Trophoblast cell (in vitro differentiated cells and primary cell): ENCODE results near the gene FADS3.

Experiments used
- DNase-seq, 2 donors: peaks; one replicate each; pipeline ENCODE4 v3.0.0-alpha.2; 2016
- H2AFZ ChIP-seq: 2 replicates; pipeline ENCODE4 v1.6.1; 2013; ENCODE audit warnings: low read length, moderate library complexity, mild to moderate bottlenecking; ENCODE audit not compliant: insufficient read depth, poor library complexity
- H2AK5ac ChIP-seq: 2 replicates; pipeline ENCODE4 v1.6.1; 2013; ENCODE audit warnings: mild to moderate bottlenecking, low read length
- H2BK120ac ChIP-seq: 2 replicates; pipeline ENCODE4 v1.6.1; 2013; ENCODE audit warnings: low read length, mild to moderate bottlenecking, moderate library complexity; ENCODE audit not compliant: insufficient read depth, poor library complexity
- H2BK12ac ChIP-seq: 2 replicates; pipeline ENCODE4 v1.6.1; 2013; ENCODE audit warnings: mild to moderate bottlenecking, low read length, moderate library complexity
- H2BK5ac ChIP-seq: 2 replicates; pipeline ENCODE4 v1.6.1; 2013; ENCODE audit warnings: low read length, low read depth, moderate library complexity, mild to moderate bottlenecking; ENCODE audit not compliant: poor library complexity
- H3K14ac ChIP-seq: 2 replicates; pipeline ENCODE4 v1.6.1; 2013; ENCODE audit warnings: mild to moderate bottlenecking, low read length
- H3K18ac ChIP-seq: 2 replicates; pipeline ENCODE4 v1.6.1; 2013; ENCODE audit warnings: mild to moderate bottlenecking, low read length
- H3K23ac ChIP-seq: 2 replicates; pipeline ENCODE4 v1.6.1; 2013; ENCODE audit warnings: low read length
- H3K27ac ChIP-seq: 2 replicates; pipeline ENCODE4 v1.5.1; 2013; ENCODE audit warnings: low read depth, mild to moderate bottlenecking, inconsistent platforms, low read length, moderate library complexity
- H3K27me3 ChIP-seq: 2 replicates; pipeline ENCODE4 v1.6.1; 2013; ENCODE audit warnings: inconsistent platforms, mild to moderate bottlenecking, low read length, moderate library complexity; ENCODE audit not compliant: insufficient read depth
- H3K36me3 ChIP-seq, 2 experiments: 1 replicate in 1 of 2; 2 replicates in 1 of 2; pipeline ENCODE4 v1.6.1; 2013; ENCODE audit warnings: low read length in 2 of 2, mild to moderate bottlenecking in 2 of 2, moderate library complexity in 1 of 2; ENCODE audit not compliant: insufficient read depth in 2 of 2, control insufficient read depth in 1 of 2
- H3K4ac ChIP-seq: 2 replicates; pipeline ENCODE4 v1.6.1; 2013; ENCODE audit warnings: low read depth, mild to moderate bottlenecking, low read length, moderate library complexity
- H3K4me1 ChIP-seq, 2 experiments: 1 replicate in 1 of 2; 2 replicates in 1 of 2; pipeline ENCODE4 v1.6.1; 2013; ENCODE audit warnings: low read length in 2 of 2, mild to moderate bottlenecking in 2 of 2, moderate library complexity in 1 of 2; ENCODE audit not compliant: insufficient read depth in 2 of 2, control insufficient read depth in 1 of 2
- H3K4me2 ChIP-seq: 2 replicates; pipeline ENCODE4 v1.6.1; 2013; ENCODE audit warnings: inconsistent platforms, mild to moderate bottlenecking, low read length, moderate library complexity
- H3K4me3 ChIP-seq: 2 replicates; pipeline ENCODE4 v1.5.1; 2013; ENCODE audit warnings: mild to moderate bottlenecking, low read depth, low read length, inconsistent platforms
- H3K79me1 ChIP-seq: one replicate; pipeline ENCODE4 v1.6.1; 2013; ENCODE audit warnings: low read length
- H3K79me2 ChIP-seq: 2 replicates; pipeline ENCODE4 v1.6.1; 2013; ENCODE audit warnings: low read length, mild to moderate bottlenecking; ENCODE audit not compliant: control insufficient read depth, insufficient read depth, poor library complexity
- H3K9ac ChIP-seq: 2 replicates; pipeline ENCODE4 v1.6.1; 2013; ENCODE audit warnings: mild to moderate bottlenecking, low read length
- H3K9me3 ChIP-seq: 2 replicates; pipeline ENCODE4 v1.6.1; 2013; ENCODE audit warnings: low read depth, mild to moderate bottlenecking, control low read depth, inconsistent platforms, low read length; ENCODE audit not compliant: insufficient read depth
- H4K12ac ChIP-seq: 2 replicates; pipeline ENCODE4 v1.6.1; 2013; ENCODE audit warnings: low read depth, mild to moderate bottlenecking, low read length, moderate library complexity
- H4K8ac ChIP-seq: 2 replicates; pipeline ENCODE4 v1.6.1; 2013; ENCODE audit warnings: low read depth, mild to moderate bottlenecking, low read length, moderate library complexity
- H4K91ac ChIP-seq: one replicate; pipeline ENCODE4 v1.6.1; 2013; ENCODE audit warnings: low read depth, mild to moderate bottlenecking, low read length, moderate library complexity
- WGBS: extraction: QIAGEN DNeasy Blood & Tissue Kit; methylation state at CpG from one replicate; pipeline ENCODE4 v1.1.7; 2013; ENCODE audit warnings: missing lambda C conversion rate; ENCODE audit not compliant: insufficient read length, insufficient coverage; ENCODE audit errors: extremely low coverage; 5-methylcytosine and 5-hydroxymethylcytosine counted together

FADS3 gene

DNA sequence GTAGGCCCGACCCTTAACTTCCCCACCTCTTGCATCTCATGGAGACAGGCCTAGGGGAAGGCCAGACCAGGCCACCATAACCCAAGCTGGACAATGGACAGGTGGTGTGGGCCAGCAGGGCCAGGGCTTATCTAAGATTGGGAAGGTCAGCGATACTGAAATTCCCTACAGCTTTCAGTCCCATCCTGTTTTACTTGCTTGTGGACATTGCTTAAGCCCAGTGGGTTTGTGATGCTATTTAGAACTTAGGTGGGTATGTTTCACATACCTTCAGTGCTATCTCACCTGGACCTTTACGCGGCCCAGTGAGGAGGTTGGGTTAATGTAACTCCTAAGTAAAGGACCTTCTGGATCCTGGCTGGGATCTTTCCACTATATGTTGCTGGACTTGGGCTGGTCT lies 61.5 kb downstream of the FADS3 start:
- Histone ChIP-seq H2BK5ac (no peak overlapping the region), H2AK5ac (no peak overlapping the region), H2BK120ac (no peak overlapping the region), H3K79me1 (peaks cover 26% of the 10 kb centered on the region), H3K9ac (peak overlapping the region; percentile 91), H3K9me3 (peaks cover 4% of the 10 kb centered on the region), H3K4ac (peak overlapping the region; percentile 87), H3K23ac (peak overlapping the region; percentile 18), H4K91ac (no peak overlapping the region), H3K14ac (no peak overlapping the region), H3K4me2 (peak overlapping the region; percentile 94), H4K8ac (no peak overlapping the region), H3K27me3 (no peaks in the 10 kb centered on the region), H3K79me2 (peaks cover 43% of the 10 kb centered on the region), H3K27ac (peak overlapping the region; percentile 93), H4K12ac (no peak overlapping the region), H3K4me3 (peak overlapping the region; percentile 51), H3K4me1 (peaks cover 19 to 47% of the 10 kb centered on the region in 2 experiments), H3K36me3 (peaks cover 28 to 31% of the 10 kb centered on the region in 2 experiments), H2BK12ac (no peak overlapping the region), H2AFZ (no peak overlapping the region), H3K18ac (no peak overlapping the region)
- peak; percentile 89 to 96 for DNase-seq
- WGBS = no CpG with 5 or more reads among the region's 4 CpGs

DNA sequence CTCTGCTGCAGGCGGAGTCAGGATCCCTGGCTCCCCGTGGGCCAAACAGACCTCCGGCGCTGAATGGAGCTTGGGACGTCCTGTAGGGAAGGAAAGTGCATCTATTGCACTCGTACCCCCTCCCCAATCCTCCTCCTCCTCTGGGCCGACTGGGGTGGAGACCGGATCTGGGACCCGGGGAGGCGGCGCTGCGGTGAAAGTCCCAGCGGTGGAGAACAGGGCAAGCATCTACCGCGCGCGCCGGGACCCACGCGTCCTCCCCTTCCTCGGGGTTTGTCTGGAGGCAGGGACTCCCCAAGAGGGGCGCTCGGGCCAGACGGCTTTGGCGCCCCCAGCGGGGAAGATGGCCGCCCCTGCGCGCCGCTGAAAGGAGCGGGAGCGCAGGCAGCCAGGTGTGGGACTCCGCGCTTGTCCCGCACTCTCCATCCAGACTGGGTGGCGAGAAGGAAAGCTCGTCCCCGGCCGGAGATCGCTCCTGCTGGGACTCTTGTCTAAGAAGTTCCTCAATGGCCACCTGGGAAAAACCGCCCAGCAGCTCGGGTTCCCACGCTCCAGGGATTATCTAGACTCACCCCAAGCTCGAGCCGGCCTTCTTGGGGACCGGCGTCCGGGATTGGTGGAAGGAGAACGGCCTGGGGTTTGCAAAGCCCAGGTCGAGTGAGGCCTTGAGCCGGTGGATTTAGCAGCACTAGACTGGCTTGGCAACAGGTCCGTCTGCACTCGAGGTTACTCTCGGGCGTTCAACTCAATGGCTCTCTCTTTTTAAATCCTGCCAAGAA lies 62.5 kb downstream of the FADS3 start:
- Histone ChIP-seq H3K4me3 (peak overlapping the region; percentile 92), H2AFZ (peak overlapping the region; percentile 68), H3K4me2 (peak overlapping the region; percentile 94), H3K14ac (peak overlapping the region; percentile 83), H4K12ac (peak overlapping the region; percentile 76), H3K79me1 (peaks cover 26% of the 10 kb centered on the region), H3K27me3 (no peaks in the 10 kb centered on the region), H2BK120ac (peak overlapping the region; percentile 61), H3K18ac (peak overlapping the region; percentile 96), H3K4me1 (peaks cover 10 to 40% of the 10 kb centered on the region in 2 experiments), H4K91ac (peak overlapping the region; percentile 93), H3K4ac (peak overlapping the region; percentile 87), H4K8ac (peak overlapping the region; percentile 82), H3K79me2 (peaks cover 43% of the 10 kb centered on the region), H2AK5ac (peak overlapping the region; percentile 27), H3K23ac (no peak overlapping the region), H3K27ac (peak overlapping the region; percentile 93), H3K36me3 (peaks cover 23 to 25% of the 10 kb centered on the region in 2 experiments), H2BK5ac (peak overlapping the region; percentile 32), H2BK12ac (no peak overlapping the region), H3K9ac (peak overlapping the region; percentile 91), H3K9me3 (peaks cover 4% of the 10 kb centered on the region)
- WGBS = no CpG with 5 or more reads among the region's 55 CpGs
- DNase-seq = peak; percentile 23 to 50

DNA sequence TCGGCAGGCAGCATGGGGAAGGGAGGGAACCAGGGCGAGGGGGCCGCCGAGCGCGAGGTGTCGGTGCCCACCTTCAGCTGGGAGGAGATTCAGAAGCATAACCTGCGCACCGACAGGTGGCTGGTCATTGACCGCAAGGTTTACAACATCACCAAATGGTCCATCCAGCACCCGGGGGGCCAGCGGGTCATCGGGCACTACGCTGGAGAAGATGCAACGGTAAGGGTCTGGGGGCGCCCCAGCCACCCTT lies 63.0 kb downstream of the FADS3 start:
- Histone ChIP-seq H2BK120ac (peak overlapping the region; percentile 50), H3K23ac (no peak overlapping the region), H4K12ac (peak overlapping the region; percentile 76), H2AK5ac (peak overlapping the region; percentile 27), H3K4me1 (peaks cover 6 to 35% of the 10 kb centered on the region in 2 experiments), H3K27ac (peak overlapping the region; percentile 93), H4K91ac (peak overlapping the region; percentile 93), H3K27me3 (no peaks in the 10 kb centered on the region), H2BK12ac (no peak overlapping the region), H3K4me3 (peak overlapping the region; percentile 92), H2AFZ (peak overlapping the region; percentile 68), H3K79me2 (peaks cover 39% of the 10 kb centered on the region), H2BK5ac (peak overlapping the region; percentile 32), H3K4ac (peak overlapping the region; percentile 87), H3K9ac (peak overlapping the region; percentile 91), H3K4me2 (peak overlapping the region; percentile 94), H3K36me3 (peaks cover 18 to 20% of the 10 kb centered on the region in 2 experiments), H3K79me1 (peaks cover 26% of the 10 kb centered on the region), H3K14ac (peak overlapping the region; percentile 83), H3K9me3 (no peaks in the 10 kb centered on the region), H4K8ac (peak overlapping the region; percentile 82), H3K18ac (peak overlapping the region; percentile 96)
- no CpG with 5 or more reads among the region's 16 CpGs for WGBS
- DNase-seq = no peak

DNA sequence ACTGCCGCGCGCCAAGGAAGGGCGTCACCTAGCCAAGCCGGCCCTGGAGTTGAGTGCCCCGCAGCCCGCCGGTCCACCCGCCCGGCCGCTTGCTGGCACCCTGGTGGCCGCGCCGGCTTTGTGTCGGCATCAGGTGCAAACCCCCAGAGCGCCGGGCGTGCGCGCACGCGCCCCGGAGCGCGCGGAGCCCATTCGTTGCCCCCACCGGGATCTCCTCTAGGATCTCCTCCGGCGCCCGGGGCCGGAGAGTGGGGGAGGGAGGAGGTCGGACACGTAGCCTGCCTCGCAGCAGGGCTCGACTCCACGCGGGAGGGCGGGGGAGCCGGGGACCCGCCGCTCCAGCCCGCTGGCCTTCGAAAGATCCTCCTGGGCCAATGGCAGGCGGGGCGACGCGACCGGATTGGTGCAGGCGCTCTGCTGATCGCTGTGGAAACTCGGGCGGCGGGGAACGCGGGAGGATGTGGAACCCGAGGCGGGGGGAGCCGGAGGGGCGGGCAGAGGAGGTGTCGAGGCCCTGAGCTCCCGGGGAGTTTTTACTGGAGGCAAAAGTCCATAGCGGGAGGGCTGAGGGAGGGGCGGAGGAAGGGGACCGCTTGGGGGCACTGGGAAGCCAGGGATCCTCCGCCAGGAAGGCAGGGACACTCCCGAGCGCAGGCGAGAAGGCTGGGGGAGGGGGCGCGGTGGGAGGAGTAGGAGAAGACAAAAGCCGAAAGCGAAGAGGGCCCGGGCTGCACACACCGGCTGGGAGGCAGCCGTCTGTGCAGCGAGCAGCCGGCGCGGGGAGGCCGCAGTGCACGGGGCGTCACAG lies 63.6 kb downstream of the FADS3 start, which contains the start of gene FADS2:
FADS2 (plus strand) TSS at position 730 of the 808 bp plus-strand sequence. CDS start 91 bp downstream, outside the sequence.
- H3K27ac ChIP-seq = peak within 1 kb of the TSS; percentile 93
- peak within 1 kb of the TSS; percentile 94 for H3K4me2 ChIP-seq
- peaks cover 26% of the 10 kb centered on the region for H3K79me1 ChIP-seq
- H2BK5ac ChIP-seq = peak within 1 kb of the TSS; percentile 90
- WGBS = no CpG with 5 or more reads among the region's 83 CpGs
- H4K12ac ChIP-seq = peak within 1 kb of the TSS; percentile 78
- DNase-seq = peak; percentile 59 to 76
- H4K91ac ChIP-seq = peak within 1 kb of the TSS; percentile 96
- peaks cover 13 to 16% of the 10 kb centered on the region in 2 experiments for H3K36me3 ChIP-seq
- peak within 1 kb of the TSS; percentile 27 for H2AK5ac ChIP-seq
- H3K4me3 ChIP-seq = peak within 1 kb of the TSS; percentile 92
- peaks cover 38% of the 10 kb centered on the region for H3K79me2 ChIP-seq
- H3K18ac ChIP-seq = peak within 1 kb of the TSS; percentile 96
- H3K23ac ChIP-seq = no peak within 1 kb of the TSS
- peak within 1 kb of the TSS; percentile 87 for H3K4ac ChIP-seq
- H2BK12ac ChIP-seq = peak within 1 kb of the TSS; percentile 0
- H2AFZ ChIP-seq = peak within 1 kb of the TSS; percentile 68
- peak within 1 kb of the TSS; percentile 82 for H4K8ac ChIP-seq
- peak within 1 kb of the TSS; percentile 91 for H3K9ac ChIP-seq
- no peaks in the 10 kb centered on the region for H3K9me3 ChIP-seq
- H3K27me3 ChIP-seq = no peaks in the 10 kb centered on the region
- peak within 1 kb of the TSS; percentile 84 for H2BK120ac ChIP-seq
- H3K4me1 ChIP-seq = peaks cover 6 to 33% of the 10 kb centered on the region in 2 experiments
- peak within 1 kb of the TSS; percentile 83 for H3K14ac ChIP-seq
